CD4-positive, alpha-beta T cell (primary cell): ENCODE data around the gene TRIM46. TPM values are rescaled to one million over a fixed set of nuclear protein-coding genes. Genes with fewer than 3 reads are reported as not detected.
A peak's percentile ranks its signal among the peaks of the same experiment; 100 is the strongest.

Experiments used
- ATAC-seq: fragments of 200-7000 bp; cut with Tn5 transposase; one replicate; pipeline ENCODE4 v1.10.0; 2022; ENCODE audit warnings: mild to moderate bottlenecking; ENCODE audit not compliant: poor library complexity
- CTCF ChIA-PET: fragments of 350-600 bp; sonication (Branson Sonifier 250); formaldehyde crosslinking; loops from one replicate; lab custom pipeline; 2021; ENCODE audit warnings: antibody characterized with exemption, inconsistent platforms; lab: Charles Lee
- POLR2A ChIA-PET: fragments of 350-600 bp; sonication (Branson Sonifier 250); formaldehyde crosslinking; loops from one replicate; lab custom pipeline; 2021; ENCODE audit warnings: antibody characterized with exemption, inconsistent platforms; lab: Charles Lee
- DNase-seq, 14 experiments: peaks; one replicate each; pipeline ENCODE4 v3.0.0-alpha.2; 2013 to 2020; ENCODE audit warnings: mixed read lengths in 2 of 14
- H3K27ac ChIP-seq, 2 donors: one replicate each; pipeline versions ENCODE4 v1.5.1 to v1.7.0; 2013; ENCODE audit warnings: low read length in 2 of 2, low read depth in 1 of 2, mild to moderate bottlenecking in 1 of 2
- H3K27me3 ChIP-seq, 2 experiments: 1 replicate in 1 of 2; 2 replicates in 1 of 2; pipeline versions ENCODE4 v1.6.1 to v1.7.0; 2013; ENCODE audit warnings: low read length in 2 of 2, control low read depth in 1 of 2, mild to moderate bottlenecking in 1 of 2, moderate library complexity in 1 of 2; ENCODE audit not compliant: insufficient read depth in 2 of 2, control insufficient read depth in 1 of 2
- H3K36me3 ChIP-seq: one replicate; pipeline ENCODE4 v1.6.1; 2013; ENCODE audit warnings: low read length, control low read depth; ENCODE audit not compliant: insufficient read depth
- H3K4me1 ChIP-seq: one replicate; pipeline ENCODE4 v1.6.1; 2013; ENCODE audit warnings: low read length, control low read depth; ENCODE audit not compliant: insufficient read depth
- H3K4me3 ChIP-seq: one replicate; pipeline ENCODE4 v1.5.1; 2013; ENCODE audit warnings: mild to moderate bottlenecking, low read length, moderate library complexity
- H3K9me3 ChIP-seq, 2 experiments: 1 replicate in 1 of 2; 2 replicates in 1 of 2; pipeline versions ENCODE4 v1.6.1 to v1.7.0; 2013; ENCODE audit warnings: low read length in 2 of 2, mild to moderate bottlenecking in 2 of 2, control low read depth in 1 of 2, moderate library complexity in 1 of 2; ENCODE audit not compliant: control insufficient read depth in 1 of 2, insufficient read depth in 1 of 2
- H3K27ac Mint-ChIP-seq: one replicate; pipeline ENCODE4 v1.8.0; 2020; ENCODE audit warnings: mixed read lengths
- H3K27me3 Mint-ChIP-seq: one replicate; pipeline ENCODE4 v1.8.0; 2021; ENCODE audit warnings: mixed read lengths
- H3K36me3 Mint-ChIP-seq: one replicate; pipeline ENCODE4 v1.8.0; 2021; ENCODE audit warnings: low read depth, mixed read lengths
- H3K4me1 Mint-ChIP-seq: one replicate; pipeline ENCODE4 v1.8.0; 2021; ENCODE audit warnings: low read depth, mixed read lengths
- H3K4me3 Mint-ChIP-seq: one replicate; pipeline ENCODE4 v1.8.0; 2020; ENCODE audit warnings: mild to moderate bottlenecking, mixed read lengths
- H3K9me3 Mint-ChIP-seq: one replicate; pipeline ENCODE4 v1.8.0; 2020; ENCODE audit warnings: mixed read lengths
- CTCF ChIP-seq: fragments of 200-600 bp; IDR thresholded peaks from one replicate; pipeline ENCODE4 v1.8.0; 2022; ENCODE audit warnings: antibody characterized with exemption, mild to moderate bottlenecking
- intact Hi-C, 2 experiments: fragments of 100-400 bp; cut with DNase I in 1 of 2; cut with micrococcal nuclease in 1 of 2; formaldehyde crosslinking; loops; one replicate each; pipeline versions ENCODE4 v1.15.1 to v1.9.0; 2023 to 2025; cut with DNase I, micrococcal nuclease
- total RNA-seq, 174 experiments: library from RNA in 2 of 174; stranded (reverse) in 2 of 174; gene quantifications; one replicate each; pipeline ENCODE4 v1.2.3 and lab custom pipeline; 2021 to 2026

TRIM46 gene
- total RNA-seq, 2 experiments from 2014 or later, result 2.9 to 3.0 TPM

- H3K36me3 ChIP-seq, result no peaks in the 10 kb centered on the region
Measured at GRCh38 chr1:155128755-155129473, 44.7 kb upstream of the TRIM46 start.

GRCh38 chr1:155130272-155131006 is 43.2 kb upstream of the TRIM46 start:
- Mint-ChIP-seq H3K4me1 (peaks cover 50% of the 10 kb centered on the region), H3K36me3 (peaks cover 29% of the 10 kb centered on the region), H3K27ac (peak overlapping the region; percentile 82), H3K27me3 (peaks cover 29% of the 10 kb centered on the region), H3K4me3 (peak overlapping the region; percentile 57), H3K9me3 (no peaks in the 10 kb centered on the region)
- no peak overlapping the region for H3K4me3 ChIP-seq
- intact Hi-C loops, result loop anchor here in 1 of 2 experiments (2.0 kb wide), 1 partner anchor 44 kb away; no protein-coding TSS in a partner anchor
- no peak for TF ChIP-seq CTCF
- ChIA-PET CTCF (interaction anchor here (1.2 kb wide), 1 partner anchor 42 kb away, joined by 4 read pairs; the partner anchor contains the start of gene KRTCAP2), POLR2A (interaction anchor here (0.8 kb wide), 1 partner anchor 17 kb away, joined by 3 read pairs; no protein-coding TSS in a partner anchor)
- peaks cover 53% of the 10 kb centered on the region for H3K4me1 ChIP-seq
- H3K36me3 ChIP-seq, result no peaks in the 10 kb centered on the region
- H3K9me3 ChIP-seq, result no peaks in the 10 kb centered on the region
- ATAC-seq (no peak), DNase-seq (no peak)
- H3K27me3 ChIP-seq, result peaks cover 7 to 15% of the 10 kb centered on the region in 2 experiments
- no peak overlapping the region for H3K27ac ChIP-seq

More at GRCh38 chr1:155128755-155129473, 44.7 kb upstream of the TRIM46 start:
- Mint-ChIP-seq H3K4me1 (peaks cover 38% of the 10 kb centered on the region), H3K36me3 (peaks cover 20% of the 10 kb centered on the region), H3K27ac (peak overlapping the region; percentile 82), H3K27me3 (peaks cover 29% of the 10 kb centered on the region), H3K9me3 (no peaks in the 10 kb centered on the region), H3K4me3 (peak overlapping the region; percentile 81)
- DNase-seq, result peak in 3 of 14 experiments; percentile 30 to 36 (median 33)
- ChIA-PET POLR2A (interaction anchor here (0.6 to 1.9 kb wide), 4 partner anchors 40 to 65 kb away, joined by 3 to 9 read pairs (median 4); partner anchors contain the start of gene KRTCAP2), CTCF (interaction anchor here (0.9 kb wide), 1 partner anchor 38 kb away, joined by 4 read pairs; no protein-coding TSS in a partner anchor)
- ATAC-seq, result no peak
- TF ChIP-seq CTCF, result no peak
- peak overlapping the region; percentile 59 for H3K4me3 ChIP-seq
- H3K9me3 ChIP-seq, result no peaks in the 10 kb centered on the region
- H3K27me3 ChIP-seq, result peaks cover 7 to 15% of the 10 kb centered on the region in 2 experiments
- H3K4me1 ChIP-seq, result peaks cover 41% of the 10 kb centered on the region
- H3K27ac ChIP-seq, result no peak overlapping the region
- intact Hi-C loops, result loop anchor here (5.0 kb wide), 2 partner anchors 37 to 38 kb away; no protein-coding TSS in a partner anchor

GRCh38 chr1:155131285-155131684 is 42.4 kb upstream of the TRIM46 start:
- Mint-ChIP-seq H3K9me3 (no peaks in the 10 kb centered on the region), H3K27me3 (peaks cover 29% of the 10 kb centered on the region), H3K27ac (peak overlapping the region; percentile 82), H3K4me1 (peaks cover 56% of the 10 kb centered on the region), H3K36me3 (peaks cover 34% of the 10 kb centered on the region), H3K4me3 (no peak overlapping the region)
- Histone ChIP-seq H3K4me3 (no peak overlapping the region), H3K36me3 (no peaks in the 10 kb centered on the region), H3K4me1 (peaks cover 57% of the 10 kb centered on the region), H3K27me3 (peaks cover 7 to 13% of the 10 kb centered on the region in 2 experiments), H3K9me3 (no peaks in the 10 kb centered on the region), H3K27ac (no peak overlapping the region)
- ChIA-PET CTCF (interaction anchor here (1.2 kb wide), 1 partner anchor 36 kb away, joined by 4 read pairs; no protein-coding TSS in a partner anchor), POLR2A (interaction anchor here (0.7 kb wide), 1 partner anchor 43 kb away, joined by 3 read pairs; no protein-coding TSS in a partner anchor)
- ATAC-seq (no peak), DNase-seq (no peak)
- intact Hi-C loops, result loop anchor here in 1 of 2 experiments (2.0 kb wide), 1 partner anchor 44 kb away; no protein-coding TSS in a partner anchor
- no peak for TF ChIP-seq CTCF
